Stimulated activated CD4-positive, alpha-beta T cell treated with anti-CD3 and anti-CD28 coated beads, Interleukin-15, amount 100 ng/mL, for 24 hours (primary cell): ENCODE data around the gene SMCHD1.
"Not testable (repeated sequence)": the region's sequence is repeated elsewhere in the genome, so short reads cannot be mapped to it uniquely, and the experiment has no call there.

Source experiments
- DNase-seq: peaks from one replicate; pipeline ENCODE4 v3.0.0-alpha.2; 2020

Gene SMCHD1

GRCh38 chr18:2823966-2824365 lies 168.4 kb downstream of the SMCHD1 start:
- no peak for DNase-seq

DNA sequence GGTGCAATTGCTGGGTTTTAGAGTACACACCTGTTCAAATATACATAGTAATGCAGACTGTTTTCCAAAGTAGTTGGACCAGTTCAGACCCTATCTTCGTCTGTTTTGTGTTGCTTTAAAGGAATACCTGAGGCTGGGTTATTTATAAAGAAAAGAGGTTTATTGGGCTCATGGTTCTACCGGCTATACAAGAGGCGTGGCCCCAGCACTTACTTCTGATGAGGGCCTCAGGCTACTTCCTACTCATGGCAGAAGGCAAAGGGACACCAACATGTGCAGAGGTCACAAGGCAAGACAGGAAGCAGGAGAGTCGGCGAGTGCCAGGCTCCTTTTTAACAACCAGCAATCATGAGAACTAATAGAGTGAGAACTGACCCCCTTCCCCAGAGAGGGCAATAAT lies 169.3 kb downstream of the SMCHD1 start:
- DNase-seq, result no peak

DNA sequence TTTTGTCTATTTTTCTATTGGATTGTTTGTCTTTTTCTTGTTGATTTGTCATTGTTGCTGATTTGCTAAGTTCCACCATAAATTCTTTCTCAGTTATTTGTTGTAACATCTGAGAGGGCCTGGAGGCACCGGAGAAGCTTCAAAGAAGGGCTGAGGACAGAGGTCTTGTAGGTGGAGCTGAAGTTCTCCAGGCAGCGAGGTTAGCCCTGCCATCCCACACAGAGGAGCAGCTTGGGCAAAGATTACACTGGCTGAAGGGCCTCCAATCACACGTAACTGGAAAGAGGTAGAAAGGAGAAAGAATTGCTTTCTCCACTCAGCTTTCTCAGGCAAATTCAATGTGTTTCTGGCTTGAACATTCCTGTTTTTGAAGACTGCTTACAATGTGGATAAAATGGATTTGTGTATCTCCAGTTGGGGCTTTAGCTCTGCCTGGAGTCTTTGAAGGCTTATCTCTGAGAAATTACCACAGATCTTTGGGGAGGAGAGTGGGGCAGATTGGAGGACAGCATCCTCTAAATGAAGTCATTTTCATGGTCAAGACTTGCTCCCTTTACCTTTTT lies 170.2 kb downstream of the SMCHD1 start:
- no peak for DNase-seq

GRCh38 chr18:2826581-2826980 lies 171.1 kb downstream of the SMCHD1 start:
- DNase-seq, result no peak

DNA sequence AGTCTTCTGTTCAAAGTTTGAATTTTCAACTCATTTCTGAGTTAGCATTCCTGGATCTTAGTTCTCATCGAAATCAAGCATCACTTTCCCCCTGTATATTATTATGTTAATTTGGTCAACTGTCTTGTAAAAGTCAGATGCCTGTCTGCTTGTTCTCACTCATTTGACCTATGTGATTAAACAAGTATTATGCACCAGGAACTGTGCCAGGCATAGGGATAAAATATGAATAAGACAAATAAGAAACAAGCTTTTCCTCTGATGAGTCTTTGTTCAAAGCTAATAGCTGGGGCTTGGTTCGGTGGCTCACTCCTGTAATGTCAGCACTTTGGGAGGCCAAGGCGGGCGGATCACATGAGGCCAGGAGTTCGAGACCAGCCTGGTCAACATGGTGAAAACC lies 171.5 kb downstream of the SMCHD1 start:
- DNase-seq, result no peak

- not testable (repeated sequence) for DNase-seq
Observed at GRCh38 chr18:2836118-2836517, 180.6 kb downstream of the SMCHD1 start.

- DNase-seq, result not testable (repeated sequence)
Observed at GRCh38 chr18:2837290-2837689, 181.8 kb downstream of the SMCHD1 start.

DNA sequence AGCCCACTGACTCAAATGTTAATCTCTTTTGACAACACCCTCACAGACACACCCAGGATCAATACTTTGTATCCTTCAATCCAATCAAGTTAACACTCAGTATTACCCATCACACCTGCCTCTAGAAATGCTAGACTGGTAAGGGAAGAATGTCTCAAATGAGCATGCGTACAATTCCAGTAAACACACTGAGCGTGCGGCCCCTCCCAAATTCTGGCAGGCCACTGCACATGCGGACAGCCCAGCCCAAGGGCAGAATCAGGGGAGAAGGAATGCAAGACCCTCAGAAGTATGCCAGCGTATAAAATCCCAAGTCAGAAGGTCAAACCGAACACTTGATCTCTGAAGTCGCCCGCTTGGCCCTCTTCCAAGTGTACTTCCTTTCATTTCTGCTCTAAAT lies 183.7 kb downstream of the SMCHD1 start:
- DNase-seq, result no peak

DNA sequence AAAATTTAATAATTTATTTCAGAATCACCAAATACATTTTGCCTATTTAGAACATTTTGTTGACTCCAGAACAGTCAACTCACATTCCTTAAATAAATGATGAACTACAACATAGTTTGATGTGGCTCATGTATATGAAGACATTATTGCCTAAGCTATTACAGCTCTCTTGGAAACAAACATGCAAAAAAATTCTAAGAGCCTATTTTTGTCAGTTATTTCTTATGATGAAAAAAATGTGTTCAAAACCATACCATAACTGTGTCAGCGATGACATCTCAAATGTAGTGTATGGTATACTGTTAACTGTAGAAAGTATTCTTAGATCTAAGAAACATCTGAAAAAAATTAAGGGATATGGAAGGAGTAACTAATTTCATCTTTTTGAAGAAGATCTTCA lies 185.0 kb downstream of the SMCHD1 start:
- DNase-seq, result no peak

DNA sequence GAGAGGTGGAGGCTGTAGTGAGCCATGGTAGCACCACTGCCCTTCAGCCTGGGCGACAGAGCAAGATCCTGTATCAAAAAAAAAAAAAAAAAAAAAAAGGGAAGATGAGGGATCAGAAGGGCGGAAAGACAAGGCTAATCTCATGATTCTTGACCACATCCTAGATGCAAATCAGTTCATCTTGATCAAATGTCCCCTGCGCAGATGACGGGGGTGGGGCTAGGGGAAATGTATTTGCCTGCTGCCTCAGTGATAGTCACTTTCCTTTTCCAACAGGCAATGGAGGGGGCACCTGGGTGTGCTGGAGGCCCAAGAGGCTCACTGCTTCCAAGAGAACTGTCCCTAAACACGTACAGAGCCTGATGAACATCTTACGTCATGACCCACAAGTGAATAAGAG lies 187.6 kb downstream of the SMCHD1 start:
- no peak for DNase-seq

- no peak for DNase-seq
Observed at GRCh38 chr18:2845172-2845571, 189.6 kb downstream of the SMCHD1 start.

DNA sequence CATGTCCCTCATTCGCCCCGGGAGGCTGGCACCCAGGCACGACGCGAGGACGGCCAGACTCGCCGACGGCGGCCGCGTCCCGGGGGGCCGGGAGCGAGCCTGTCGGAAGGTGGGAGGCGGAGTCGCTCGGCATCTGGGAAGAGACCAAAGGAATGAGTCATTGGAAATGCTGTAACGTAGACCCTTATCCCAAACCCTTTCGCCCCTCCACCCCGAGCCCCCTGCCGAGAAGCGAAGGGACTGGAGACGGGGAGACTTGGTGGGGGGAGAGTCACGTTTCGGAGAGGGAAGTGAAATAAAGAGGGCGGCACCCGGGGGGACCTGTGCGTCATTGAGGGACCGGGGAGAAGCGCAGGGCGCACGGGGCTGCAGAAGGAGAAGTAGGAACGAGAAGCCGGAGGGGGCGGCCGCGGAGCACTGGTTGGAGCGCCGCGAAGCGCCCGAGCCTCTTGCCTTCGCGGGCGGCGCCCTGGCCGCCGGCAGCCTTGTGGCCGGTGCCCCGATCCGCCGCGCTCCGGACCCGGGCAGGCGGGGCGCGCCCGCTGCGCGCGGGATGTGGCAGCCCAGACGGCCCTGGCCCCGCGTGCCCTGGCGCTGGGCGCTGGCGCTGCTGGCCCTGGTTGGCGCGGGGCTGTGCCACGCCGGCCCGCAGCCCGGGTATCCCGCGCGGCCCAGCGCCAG lies 191.2 kb downstream of the SMCHD1 start, which contains the start of gene EMILIN2:
Gene EMILIN2 (plus strand): TSS at position 371 of the 681 bp plus-strand sequence. CDS start 183 bp downstream, at position 554.
- peak; percentile 70 for DNase-seq

DNA sequence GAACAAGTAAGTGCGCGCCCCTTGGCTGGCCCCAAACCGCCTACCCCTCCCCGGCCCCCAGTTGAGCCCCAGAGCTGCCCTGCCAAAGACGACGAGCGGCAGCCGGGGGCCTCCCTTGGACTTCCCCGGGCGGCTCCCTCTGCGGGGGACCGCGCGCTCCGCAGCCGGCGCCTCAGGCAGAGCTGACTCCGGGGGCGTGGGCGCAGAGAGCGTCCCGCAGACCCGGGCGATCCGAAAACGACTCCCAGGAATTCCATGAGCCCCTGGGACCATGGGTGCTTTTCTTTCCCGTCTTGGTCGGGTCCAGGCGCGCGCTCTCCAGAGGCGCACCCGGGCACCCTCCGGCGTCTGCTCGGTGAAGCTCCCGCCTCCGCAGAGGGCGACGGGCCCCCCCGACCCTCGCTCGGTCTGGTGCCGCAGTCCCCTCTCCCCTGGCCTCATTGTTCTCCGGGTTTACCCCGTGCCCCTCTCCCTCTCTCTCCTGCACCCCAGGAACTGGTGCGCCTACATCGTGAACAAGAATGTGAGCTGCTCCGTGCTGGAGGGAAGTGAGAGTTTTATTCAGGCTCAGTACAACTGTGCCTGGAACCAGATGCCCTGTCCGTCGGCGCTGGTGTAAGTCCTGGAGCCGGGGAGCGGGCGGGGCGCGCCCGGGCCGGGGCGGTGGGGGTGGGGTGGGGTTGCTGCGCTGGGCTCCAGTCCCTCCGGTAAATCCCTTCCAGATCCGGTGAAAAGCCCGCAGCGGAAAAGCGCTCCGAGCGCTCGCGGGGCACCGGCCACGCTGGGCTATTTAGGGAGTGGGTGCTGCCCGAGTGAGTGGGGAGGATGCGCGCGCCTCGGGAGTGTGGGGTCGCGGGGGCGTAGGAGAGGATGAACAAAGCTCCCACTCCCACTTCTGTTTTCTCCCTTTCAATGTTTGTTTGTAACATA lies 192.1 kb downstream of the SMCHD1 start:
- DNase-seq, result peak; percentile 62

- DNase-seq, result no peak
Observed at GRCh38 chr18:2848247-2849246, 193.0 kb downstream of the SMCHD1 start.

DNA sequence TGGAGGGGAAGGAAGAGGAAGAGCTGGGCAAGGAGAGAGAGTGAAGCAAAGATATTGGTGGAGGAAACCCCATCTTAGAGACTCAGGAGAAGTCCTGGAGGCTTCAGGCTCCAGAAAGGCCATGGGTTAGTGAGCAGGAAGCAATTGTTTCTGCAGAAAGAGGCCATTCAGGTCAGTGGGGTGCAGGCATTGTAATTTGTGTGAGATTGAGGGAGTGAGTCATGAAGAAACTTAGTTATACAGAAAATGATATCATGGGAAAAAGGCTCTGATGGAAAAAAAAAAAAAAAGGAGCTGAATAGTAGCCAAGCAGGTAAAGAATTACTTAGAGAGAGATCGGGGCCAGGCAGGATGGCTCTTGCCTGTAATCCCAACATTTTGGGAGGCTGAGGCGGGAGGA lies 195.3 kb downstream of the SMCHD1 start:
- DNase-seq, result peak; percentile 28

DNA sequence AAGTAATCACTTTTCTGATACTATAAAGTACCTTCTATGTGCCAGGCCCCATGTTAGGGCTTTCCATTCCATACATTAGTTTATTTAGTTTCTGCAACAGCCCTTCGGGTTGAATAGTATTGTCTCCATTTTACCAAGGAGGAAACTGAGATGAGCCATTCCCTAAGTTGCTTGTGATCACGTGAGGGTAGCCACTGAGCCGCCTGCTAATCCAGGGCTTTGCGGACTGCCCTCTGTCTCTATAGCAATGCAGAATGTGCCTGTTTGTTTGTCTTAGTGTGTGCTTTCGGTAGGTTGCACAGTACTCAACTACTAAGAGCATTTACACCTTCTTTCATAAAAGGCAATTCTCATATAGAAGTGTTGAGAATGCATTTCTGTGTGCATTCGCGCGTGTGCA lies 196.2 kb downstream of the SMCHD1 start:
- DNase-seq, result no peak

DNA sequence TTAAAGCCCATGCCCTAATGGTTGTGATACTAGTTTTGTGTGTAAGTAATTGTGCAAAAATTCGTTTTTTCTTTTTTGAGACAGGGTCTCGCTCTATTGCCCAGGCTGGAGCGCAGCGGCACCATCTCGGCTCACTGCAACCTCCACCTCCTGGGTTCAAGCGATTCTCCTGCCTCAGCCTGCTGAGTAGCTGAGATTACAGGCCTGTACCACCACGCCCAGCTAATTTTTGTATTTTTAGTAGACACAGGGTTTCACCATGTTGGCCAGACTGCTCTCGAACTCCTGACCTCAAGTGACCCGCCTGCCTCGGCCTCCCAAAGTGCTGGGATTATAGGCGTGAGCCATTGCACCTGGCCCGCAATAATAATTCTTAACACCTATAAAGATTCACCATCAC lies 196.9 kb downstream of the SMCHD1 start:
- not testable (repeated sequence) for DNase-seq

DNA sequence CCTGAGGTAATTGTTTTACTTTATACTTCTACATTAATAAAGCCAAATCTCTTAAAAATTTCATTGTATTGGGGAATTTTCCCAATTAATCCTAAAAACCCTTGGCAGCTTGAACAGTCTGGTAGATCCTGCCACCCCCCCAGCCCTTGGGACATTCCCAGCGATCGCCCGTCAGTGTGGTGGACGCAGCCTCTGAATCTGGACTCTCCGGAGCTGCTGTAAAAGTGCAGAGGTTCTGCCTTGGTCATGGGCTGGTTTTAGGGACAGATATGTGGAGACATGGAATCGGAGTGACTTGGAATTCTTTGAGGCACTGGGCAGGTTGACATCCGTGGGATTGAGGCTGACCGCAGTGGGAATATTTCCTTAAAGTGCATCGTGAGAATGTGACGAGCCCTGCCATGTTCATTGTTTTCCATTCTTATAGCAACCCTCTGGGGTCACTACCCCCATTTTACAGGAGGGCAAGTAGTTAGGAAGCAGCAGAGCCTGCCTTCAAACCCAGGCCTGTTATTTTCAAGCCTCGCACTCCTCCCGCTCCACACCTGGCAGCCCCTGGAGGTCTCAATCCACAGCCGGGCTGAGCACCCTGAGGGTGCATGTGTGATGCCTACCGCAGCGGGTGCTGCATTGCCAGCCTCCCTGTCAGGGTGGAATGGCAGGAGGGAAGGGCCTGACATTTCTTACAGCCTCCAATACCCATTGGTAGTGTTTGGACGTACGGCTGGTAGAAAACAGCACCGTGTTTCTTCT lies 197.8 kb downstream of the SMCHD1 start:
- DNase-seq, result no peak

- DNase-seq, result no peak
Observed at GRCh38 chr18:2853926-2854664, 198.6 kb downstream of the SMCHD1 start.
